ENCODE measurements around the gene TMOD4.

Gene TMOD4

GRCh38 chr1:151165738-151166504 is 9.9 kb downstream of the TMOD4 start, which contains the start of the genes LYSMD1 and SCNM1:
TSS of gene LYSMD1 (minus strand) at chr1:151165902. CDS start at chr1:151165258, 644 bp downstream.
TSS of gene SCNM1 (plus strand) at chr1:151166144. CDS start at chr1:151166153, 9 bp downstream.
- no peak for TF ChIP-seq CTCF (IDR thresholded peaks at IDR 0.05; ENCODE audit: low read depth, low read length)
- DNase-seq = peak; percentile 95
- peaks cover 19% of the 10 kb centered on the region for H3K36me3 ChIP-seq
- peak within 1 kb of the TSS; percentile 89 for H3K4me3 ChIP-seq (ENCODE audit: low read depth, low read length)
- no peaks in the 10 kb centered on the region; the same call in 1 of the 2 replicates for H3K4me1 ChIP-seq
- no peaks in the 10 kb centered on the region for H3K27me3 ChIP-seq
- H3K9me3 ChIP-seq = no peaks in the 10 kb centered on the region

- Histone ChIP-seq H3K27me3 (no peaks in the 10 kb centered on the region), H3K36me3 (peaks cover 25% of the 10 kb centered on the region), H3K4me1 (no peaks in the 10 kb centered on the region; the same call in 1 of the 2 replicates), H3K4me3 (ENCODE audit: low read depth, low read length) (peak overlapping the region; percentile 89), H3K9me3 (no peaks in the 10 kb centered on the region)
- no peak for TF ChIP-seq CTCF (IDR thresholded peaks at IDR 0.05; ENCODE audit: low read depth, low read length)
- DNase-seq = no peak
Observed at GRCh38 chr1:151165281-151165737, 10.5 kb downstream of the TMOD4 start.

GRCh38 chr1:151164732-151165280 is 11.0 kb downstream of the TMOD4 start:
- no peaks in the 10 kb centered on the region for H3K9me3 ChIP-seq
- TF ChIP-seq CTCF (IDR thresholded peaks at IDR 0.05; ENCODE audit: low read depth, low read length) = no peak
- no peaks in the 10 kb centered on the region; the same call in 1 of the 2 replicates for H3K4me1 ChIP-seq
- no peaks in the 10 kb centered on the region for H3K27me3 ChIP-seq
- H3K36me3 ChIP-seq = peaks cover 27% of the 10 kb centered on the region
- H3K4me3 ChIP-seq (ENCODE audit: low read depth, low read length) = peak overlapping the region; percentile 89
- no peak for DNase-seq

- Histone ChIP-seq H3K4me1 (no peaks in the 10 kb centered on the region; the same call in 1 of the 2 replicates), H3K36me3 (peaks cover 22% of the 10 kb centered on the region), H3K27me3 (no peaks in the 10 kb centered on the region), H3K4me3 (ENCODE audit: low read depth, low read length) (no peak overlapping the region), H3K9me3 (no peaks in the 10 kb centered on the region)
- TF ChIP-seq CTCF (IDR thresholded peaks at IDR 0.05; ENCODE audit: low read depth, low read length) = no peak
- no peak for DNase-seq
Observed at GRCh38 chr1:151159373-151159772, 16.4 kb downstream of the TMOD4 start.

GRCh38 chr1:151158751-151159251 is 17.0 kb downstream of the TMOD4 start:
- TF ChIP-seq CTCF (IDR thresholded peaks at IDR 0.05; ENCODE audit: low read depth, low read length) = no peak
- H3K4me3 ChIP-seq (ENCODE audit: low read depth, low read length) = no peak overlapping the region
- H3K9me3 ChIP-seq = no peaks in the 10 kb centered on the region
- H3K4me1 ChIP-seq = no peaks in the 10 kb centered on the region
- no peak for DNase-seq
- peaks cover 22% of the 10 kb centered on the region for H3K36me3 ChIP-seq
- H3K27me3 ChIP-seq = no peaks in the 10 kb centered on the region

Measured in BE2C (cell line).